DMS153 treated with DMSO at 0.1 percent for 48 hours (cell line): Measurements from ENCODE around the gene GALNT1.

Experiments used
- DNase-seq: peaks from one replicate; lab custom pipeline; 2025; ENCODE audit not compliant: unreplicated experiment; lab: John Stamatoyannopoulos, UW

The GALNT1 gene

DNA sequence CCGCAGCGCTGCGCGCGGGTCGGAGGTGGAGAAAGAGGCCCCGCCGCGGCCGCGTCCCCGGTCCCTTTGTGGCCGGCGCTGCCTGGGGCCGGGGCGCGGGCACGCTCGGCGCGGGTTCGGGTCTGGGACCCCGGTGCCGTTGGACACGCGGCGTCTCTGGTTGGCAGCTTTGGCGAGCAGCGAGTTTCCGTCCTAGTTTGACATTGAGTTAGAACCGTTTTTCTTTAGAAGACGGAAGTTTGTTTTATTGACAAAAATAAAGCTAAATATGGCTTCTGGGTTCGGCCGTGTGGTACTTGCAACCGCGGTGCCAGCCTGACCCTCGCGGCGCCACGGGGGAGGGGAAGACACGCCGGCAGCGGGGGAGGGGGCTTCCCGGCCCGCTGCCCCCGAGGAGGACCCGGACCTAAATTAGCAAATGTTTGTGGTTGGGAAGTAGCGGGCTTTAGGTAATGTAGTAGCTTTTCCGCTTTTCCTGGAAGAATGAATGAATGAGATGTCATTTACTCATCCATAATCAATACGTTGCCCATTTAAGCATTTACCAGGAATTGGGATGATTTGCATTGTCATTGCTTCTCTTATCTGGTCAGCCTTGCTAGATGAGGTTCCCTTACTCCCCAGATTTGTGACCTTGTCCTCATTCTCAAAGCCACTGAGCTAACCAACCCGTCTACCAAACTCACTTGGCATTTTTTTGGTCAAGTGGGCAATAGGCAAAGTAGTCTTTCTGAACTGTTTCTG, 530 bp downstream of the GALNT1 start:
- DNase-seq, result no peak

DNA sequence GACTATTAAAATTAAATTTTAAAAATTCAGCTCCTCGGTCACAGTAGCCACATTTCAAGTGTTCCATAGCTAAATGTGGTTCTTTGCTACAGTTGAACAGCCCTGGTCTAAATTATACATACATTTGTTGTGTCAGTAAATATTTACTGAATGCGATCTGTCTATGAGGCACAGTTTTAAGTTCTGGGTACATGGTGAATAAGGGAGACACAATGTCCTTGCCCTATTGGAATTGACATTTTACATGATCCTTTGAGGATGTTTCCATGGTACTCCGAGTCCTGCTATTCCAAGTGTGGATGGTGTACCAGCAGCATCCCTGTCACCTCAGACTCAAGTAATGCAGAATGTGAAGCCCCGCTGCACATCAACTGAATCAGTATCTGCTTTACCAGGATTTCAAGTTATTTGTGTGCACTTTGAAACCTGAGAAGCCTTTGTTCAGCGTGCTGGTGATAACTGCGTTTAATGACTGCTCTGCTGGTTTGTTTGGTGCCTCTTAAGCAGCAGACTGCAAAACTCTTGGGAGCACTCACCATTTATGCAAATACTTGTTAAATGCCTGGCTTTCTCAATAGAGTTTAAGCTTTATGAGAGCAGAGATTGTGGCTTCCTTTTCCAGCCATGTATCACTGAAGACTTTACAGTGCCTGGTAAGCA, 1.5 kb downstream of the GALNT1 start:
- peak; percentile 44 for DNase-seq

DNA sequence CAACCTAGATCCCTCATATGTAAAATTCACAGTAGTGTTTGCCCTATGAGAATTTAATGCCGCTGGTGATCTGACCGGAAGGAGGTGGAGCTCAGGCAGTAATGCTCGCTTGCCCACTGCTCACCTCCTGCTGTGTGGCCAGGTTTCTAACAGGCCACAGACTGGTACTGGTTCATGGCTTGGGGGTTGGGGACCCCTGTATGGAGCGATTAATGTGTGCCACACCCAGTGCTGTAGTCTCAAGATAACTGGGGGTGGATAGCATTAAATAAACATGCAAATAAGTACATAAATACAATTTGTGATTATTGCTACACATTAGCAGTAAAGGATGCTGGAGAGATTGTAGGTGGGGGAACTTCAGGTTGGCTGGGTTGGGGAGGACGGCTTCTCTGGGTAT, 3.2 kb downstream of the GALNT1 start:
- DNase-seq, result no peak

DNA sequence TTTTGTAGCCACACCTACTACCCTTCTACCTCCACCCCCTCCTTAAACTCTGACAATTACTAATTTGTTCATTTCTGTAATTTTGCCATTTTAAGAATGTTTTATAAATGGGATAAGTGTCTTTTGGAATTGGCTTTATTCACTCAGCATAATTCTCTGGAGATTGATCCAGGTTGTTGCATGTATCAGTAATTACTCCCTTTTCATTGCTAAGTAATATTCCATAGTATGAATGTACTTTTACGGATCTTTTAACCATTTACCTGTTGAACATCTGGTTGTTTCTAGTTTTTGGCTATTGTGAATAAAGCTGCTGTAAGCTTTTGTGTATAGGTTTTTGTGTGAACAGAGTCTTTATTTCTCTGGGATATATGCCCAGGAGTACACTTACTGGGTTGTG, 4.1 kb downstream of the GALNT1 start:
- no peak for DNase-seq

DNA sequence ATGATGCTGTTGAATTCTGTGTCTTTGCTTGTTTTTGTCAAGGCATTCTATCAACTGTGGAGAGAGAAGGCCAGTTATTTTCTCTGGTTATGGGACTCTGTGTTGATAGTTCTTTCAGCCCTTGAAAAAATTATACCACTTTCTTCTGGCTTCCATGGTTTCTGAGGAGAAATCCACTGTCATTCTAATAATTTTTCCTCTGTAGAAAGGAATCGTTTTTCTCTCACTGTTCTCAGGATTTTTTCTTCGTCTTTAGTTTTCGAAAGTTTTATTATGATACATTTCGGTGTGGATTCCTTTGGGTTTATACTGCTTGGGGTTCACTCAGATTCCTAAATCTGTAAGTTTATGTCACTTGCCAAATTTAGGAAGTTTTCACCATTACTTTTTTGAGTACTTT, 6.6 kb downstream of the GALNT1 start:
- DNase-seq, result no peak

DNA sequence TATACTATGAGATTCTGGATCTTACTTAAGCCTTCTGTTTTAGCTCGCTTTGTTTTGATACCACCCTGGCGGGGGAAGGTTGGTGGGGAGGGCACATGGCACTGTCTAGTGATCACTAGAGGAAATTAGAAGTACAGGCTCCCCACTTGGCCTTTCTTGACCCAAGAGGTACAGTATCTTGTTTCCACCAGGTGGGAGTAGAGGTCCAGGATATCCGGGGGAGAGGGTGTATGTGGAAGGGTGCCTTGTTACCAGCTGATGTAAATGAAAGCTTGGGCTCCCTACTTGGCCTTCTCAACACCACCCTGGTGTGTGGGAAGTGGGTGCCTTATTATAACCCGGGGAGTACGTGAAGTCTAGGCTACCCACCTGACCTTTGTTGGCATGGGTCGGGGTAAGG, 7.5 kb downstream of the GALNT1 start:
- DNase-seq, result no peak

DNA sequence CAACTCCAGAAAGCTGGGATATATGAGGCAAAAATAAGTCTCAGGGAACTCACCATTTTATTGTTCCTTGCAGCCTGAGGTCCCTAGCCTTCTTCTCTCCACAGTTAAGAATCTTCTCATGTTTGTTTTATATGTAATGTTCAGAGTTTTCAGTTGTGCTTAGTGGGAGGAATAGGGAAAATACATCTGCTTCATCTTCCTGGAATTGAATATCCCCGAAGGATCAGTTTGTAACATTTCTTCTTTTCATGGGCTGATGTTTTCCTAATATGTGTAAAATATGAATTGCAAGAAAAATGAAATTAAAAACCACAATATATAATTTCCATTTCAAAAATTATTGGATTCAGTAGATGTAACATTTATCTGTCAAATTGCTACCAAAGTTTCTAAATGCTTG, 8.0 kb downstream of the GALNT1 start:
- no peak for DNase-seq

DNA sequence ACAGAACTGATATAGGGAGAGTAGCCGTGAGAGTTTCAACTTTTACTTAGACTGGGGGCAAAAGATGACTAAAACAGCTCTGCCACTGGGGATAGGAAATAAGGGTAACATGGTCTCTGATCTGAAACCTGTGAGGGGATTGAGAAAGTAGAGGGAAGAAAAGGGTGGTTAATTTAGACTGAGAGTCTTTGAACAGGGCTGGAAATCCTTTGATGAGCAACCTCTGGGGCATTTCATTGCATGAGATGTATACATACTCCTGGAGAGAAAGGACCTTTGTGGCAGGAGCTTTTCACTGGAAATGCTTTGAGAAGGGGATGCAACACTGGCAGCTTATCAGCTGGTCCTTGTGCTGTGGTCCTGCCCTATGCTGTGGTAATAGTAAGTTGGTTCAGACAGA, 9.4 kb downstream of the GALNT1 start:
- DNase-seq, result no peak

DNA sequence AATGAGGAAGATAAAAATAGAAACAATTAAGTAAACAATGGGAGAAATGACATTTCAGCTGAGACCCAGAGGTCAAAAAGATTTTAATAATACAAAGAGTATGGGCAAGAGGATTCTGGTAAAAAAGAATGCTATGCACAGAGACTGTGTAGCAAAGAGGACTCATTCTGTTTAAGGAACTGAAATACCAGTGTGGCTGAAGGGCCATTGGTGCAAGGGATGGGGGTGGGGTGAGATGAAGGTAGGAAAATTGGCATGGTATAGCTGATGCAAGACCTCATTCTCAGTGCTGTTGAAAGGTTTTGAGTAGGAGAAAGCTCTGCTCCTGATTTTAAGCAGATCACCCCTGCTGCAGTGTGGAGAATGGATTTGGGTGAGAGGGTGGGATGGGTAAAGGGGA, 10.8 kb downstream of the GALNT1 start:
- DNase-seq, result no peak

DNA sequence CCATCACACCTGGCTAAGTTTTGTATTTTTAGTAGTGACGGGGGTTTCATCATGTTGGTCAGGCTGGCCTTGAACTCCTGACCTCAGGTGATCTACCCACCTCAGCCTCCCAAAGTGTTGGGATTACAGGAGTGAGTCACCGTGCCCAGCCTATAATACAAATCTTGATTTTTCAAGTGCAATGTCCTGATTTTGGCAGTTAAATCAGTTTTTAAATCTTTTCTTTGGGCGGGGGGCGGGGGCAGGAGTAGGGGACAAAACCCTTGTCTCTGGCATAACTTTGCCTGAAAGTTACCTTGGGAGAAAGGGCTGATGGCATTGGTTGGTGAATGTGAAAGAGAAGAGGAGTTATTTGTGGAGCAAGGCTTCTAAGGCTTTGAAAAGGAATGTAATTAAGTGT, 12.3 kb downstream of the GALNT1 start:
- DNase-seq, result no peak

DNA sequence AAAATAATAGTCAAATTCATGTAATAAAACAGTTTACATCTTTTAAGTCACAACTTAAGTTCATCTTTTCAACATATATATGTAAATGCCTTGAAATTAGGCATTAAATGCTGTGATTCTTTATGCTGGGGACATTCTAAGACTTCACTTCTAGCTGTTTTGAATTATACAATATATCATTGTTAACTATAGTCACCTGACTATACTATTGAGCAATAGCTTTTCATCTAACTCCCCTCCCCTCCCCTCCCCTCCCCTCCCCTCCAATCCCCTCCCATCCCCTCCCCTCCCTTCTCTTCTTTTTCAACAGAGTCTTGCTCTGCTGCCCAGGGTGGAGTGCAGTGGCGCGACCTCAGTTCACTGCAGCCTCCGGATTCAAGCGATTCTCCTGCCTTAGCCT, 16.2 kb downstream of the GALNT1 start:
- no peak for DNase-seq

DNA sequence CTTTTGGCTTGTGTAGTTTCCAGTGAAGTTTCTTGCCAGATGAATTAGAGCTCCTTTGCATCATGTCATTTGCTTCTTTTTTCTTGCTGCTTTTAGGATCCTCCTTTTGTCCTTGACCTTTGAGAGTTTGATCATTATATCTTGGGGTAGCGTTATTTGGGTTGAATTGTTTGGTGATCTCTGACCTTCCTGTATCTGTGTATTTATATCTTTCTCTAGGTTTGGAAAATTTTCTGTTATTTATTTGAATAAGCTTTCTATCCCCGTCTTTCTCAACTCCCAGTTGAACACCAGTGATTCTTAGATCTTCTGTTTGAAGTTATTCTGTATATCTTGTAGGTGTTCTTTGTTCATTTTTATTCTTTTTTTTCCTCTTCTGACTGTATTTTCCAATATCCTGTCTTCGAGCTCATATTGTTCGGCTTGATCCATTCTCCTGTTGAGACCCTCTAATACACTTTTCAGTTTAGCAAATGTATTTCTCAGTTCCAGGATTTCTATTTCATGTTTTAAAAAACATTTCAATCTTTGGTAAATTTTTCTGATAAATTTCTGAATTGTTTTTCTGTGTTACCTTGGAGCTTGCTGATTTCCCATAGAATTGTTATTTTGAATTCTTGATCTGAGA, 20.8 kb downstream of the GALNT1 start:
- DNase-seq, result no peak

DNA sequence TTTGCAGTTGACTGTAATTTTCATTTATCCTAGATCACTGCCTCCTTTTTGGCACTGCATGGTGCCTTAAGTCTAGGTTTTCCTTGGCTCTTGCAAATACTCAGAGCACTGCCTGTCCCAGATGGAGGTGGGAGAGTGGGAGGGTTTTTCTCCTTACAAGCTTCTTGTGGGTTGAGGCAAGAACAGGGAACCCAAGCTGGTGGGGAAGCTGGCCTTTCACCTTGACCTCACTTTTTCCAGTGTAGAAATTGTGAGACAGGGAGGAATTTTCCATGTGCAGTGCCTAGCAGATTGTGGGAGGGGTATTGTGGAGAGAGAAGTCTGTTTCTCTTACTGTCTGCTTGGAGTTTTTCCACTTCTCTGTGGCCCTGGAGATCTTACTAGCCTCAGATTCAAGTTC, 21.5 kb downstream of the GALNT1 start:
- no peak for DNase-seq

DNA sequence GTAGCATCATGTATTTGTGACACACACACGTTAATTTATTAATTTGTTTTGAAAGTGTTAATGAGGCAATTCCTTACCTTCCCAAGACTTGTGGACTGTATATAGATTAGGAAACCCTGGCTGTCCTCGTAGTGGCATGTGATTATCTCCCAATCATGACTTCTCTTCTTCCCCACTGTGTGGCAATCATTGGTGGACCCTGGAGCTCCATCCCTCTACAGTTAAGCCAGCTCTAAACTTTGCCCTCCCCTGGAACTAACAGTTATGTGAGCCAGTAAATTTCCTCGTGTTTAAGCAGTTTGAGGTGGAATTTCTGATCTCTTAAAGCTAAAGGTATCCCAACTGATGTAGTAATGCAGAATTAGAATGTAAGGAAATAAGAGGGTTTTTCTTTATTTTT, 22.0 kb downstream of the GALNT1 start:
- no peak for DNase-seq

DNA sequence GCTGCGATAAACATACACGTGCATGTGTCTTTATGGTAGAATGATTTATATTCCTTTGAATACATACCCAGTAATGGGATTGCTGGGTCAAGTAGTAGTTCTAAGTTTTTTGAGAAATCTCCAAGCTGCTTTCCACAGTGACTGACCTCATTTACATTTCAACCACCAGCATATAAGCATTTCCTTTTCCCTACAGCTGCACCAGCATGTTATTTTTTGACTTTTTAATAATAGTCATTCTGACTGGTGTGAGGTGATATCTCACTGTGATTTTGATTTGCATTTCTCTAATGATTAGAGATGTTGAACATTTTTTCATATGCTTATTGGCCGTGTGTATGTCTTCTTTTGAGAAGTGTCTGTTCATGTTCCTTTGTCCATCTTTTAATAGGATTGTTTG, 22.8 kb downstream of the GALNT1 start:
- no peak for DNase-seq

DNA sequence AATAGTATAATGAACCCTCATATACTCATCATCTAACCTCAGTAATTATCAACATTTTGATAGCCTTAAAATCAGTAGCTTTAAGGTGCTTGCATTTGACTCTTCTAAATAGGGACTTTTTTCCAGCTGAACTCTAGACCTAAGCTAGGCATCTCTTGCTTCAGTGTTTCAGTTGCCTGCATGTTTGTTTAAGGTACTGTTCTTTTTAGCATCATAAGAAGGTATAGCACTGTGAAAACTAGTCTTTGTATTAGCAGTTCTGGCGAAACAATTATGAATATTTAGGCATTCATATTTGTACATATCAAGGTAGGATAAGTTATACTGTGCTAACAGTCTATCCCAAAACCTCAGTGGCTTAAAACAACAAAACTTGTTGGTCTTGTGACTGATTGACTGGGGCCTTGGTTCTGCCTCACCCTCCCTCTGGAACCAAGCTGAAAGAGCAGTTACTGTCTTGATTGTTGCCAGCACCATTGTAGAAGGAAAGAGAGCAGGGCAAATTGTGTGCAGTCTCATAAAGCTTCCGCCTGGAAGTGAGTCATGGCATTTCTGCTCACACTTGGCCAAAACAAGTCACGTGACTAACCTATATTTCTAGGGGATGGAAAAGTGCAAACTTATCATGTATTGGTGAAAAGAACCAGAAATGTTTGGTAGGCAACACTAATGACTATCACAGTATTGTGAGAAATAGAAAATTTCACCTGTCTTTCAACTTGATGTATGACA, 24.3 kb downstream of the GALNT1 start:
- DNase-seq, result no peak

DNA sequence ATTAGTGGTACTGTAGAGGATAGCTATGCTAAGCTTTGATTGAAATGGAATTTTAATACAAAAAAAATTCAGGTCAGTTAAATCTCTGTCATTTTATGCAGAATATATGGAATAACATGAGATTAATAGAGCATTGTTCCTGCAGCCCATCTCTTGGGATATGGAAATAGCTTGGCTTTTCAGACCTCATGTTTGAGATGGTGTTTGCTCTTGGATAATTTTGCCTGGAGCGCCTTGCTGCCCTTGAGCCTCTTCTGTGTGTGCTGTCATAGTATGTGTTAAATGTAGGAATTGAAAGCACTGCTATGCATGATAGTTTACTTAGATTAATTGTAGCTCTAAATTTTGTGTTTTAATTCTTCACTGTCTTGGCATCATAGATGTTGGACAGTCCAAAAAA, 27.7 kb downstream of the GALNT1 start:
- DNase-seq, result no peak

DNA sequence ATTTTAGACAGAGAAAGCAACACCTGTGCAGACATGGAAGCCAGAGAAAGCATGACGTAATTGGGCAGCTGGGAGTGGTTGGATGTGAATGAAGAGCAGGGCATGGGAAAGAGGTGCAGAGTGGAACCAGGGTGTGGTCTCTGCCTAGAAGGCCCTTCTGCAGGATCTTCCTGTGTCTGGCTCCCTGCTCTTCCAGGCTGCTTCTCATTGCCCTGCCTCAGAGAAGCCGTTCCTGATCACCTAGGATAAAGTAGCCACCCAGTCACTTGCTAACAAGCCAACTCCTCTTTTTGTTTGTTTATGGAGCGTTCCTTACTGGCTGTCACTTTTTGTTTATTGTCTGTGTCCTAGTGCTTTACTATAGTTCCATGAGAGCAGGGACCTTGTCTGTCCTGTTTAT, 28.5 kb downstream of the GALNT1 start:
- DNase-seq, result peak; percentile 29

DNA sequence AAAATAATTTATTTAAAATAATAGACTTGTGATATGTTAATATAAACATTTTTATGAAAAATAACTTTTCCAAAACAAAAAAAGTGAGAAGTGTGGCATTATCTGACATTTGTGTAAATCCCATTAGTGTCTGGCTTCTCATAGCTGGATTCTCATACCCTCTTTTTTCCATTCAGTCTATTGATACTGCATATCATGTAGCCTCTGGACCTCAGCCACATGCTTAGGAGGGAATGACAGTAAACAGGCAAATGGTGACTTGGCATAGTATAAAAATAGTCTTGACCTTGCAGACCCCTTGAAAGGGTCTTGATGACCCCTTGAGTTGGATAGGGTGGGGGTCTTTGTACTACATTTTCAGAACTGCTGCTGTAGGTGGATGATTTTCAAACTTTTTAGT, 29.2 kb downstream of the GALNT1 start:
- DNase-seq, result no peak

DNA sequence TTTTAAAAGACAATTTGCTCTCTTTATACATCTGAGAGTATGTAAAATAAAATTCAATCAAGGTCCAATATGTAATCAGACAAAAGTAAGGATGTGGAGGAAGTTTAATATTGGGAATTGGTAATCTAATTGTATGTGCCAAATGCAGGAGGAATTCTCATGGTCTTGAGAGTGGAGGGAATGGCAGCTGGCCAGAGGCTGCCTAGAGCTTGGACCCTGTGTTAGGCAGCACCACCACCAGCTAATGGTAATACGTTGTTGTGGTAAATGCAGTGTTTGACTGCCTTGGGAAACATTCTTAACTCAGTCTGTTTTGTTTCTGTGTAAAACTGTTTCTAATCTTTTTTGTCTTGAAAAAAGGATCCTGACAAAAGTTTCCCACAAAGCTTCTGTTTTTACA, 30.0 kb downstream of the GALNT1 start:
- no peak for DNase-seq

DNA sequence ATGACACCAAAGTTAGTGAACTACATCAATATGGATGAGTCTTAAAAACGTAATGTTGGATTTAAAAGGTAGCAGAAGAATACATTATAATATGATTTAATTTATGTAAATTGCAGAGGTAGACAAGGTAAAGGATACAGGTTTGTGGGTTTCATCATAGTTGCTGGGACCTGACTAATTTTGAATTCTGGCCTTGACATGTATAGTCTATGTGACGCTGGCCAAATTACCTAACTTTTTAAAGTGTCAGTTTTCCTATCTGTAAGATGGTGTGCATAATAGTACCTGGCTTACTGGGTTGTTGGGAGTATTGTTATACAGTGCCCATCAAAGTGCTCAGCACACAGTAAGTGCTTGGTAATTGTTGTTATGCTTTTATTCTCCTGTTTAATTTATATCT, 34.5 kb downstream of the GALNT1 start:
- DNase-seq, result no peak
